GM19099 (cell line): ENCODE results near the gene DTYMK.

ENCODE experiments used
- POLR2A ChIP-seq: IDR thresholded peaks from 3 replicates; pipeline ENCODE4 v1.6.1; 2011; ENCODE audit warnings: low read depth; ENCODE audit not compliant: insufficient read length; ENCODE audit errors: extremely low read depth

DTYMK gene

DNA sequence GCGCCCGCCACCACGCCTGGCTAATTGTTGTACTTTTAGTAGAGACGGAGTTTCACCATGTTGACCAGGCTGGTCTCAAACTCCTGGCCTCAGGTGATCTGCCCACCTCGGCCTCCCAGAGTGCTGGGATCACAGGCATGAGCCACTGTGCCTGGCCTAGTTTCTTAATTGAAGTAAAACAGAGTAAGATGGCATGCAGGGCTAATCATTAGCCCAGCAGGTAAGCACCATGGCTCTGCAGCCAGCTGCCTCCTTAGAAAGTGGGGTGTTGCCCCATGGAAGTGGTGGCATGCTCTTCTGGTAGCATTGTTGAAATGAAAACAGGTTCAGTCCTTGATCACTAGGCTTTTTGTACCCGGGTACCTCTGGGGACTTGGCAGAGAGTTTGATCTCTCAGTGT lies 36.7 kb downstream of the DTYMK start:
- no peak for TF ChIP-seq POLR2A

GRCh38 chr2:241649404-241649803 lies 37.2 kb downstream of the DTYMK start:
- no peak for TF ChIP-seq POLR2A

DNA sequence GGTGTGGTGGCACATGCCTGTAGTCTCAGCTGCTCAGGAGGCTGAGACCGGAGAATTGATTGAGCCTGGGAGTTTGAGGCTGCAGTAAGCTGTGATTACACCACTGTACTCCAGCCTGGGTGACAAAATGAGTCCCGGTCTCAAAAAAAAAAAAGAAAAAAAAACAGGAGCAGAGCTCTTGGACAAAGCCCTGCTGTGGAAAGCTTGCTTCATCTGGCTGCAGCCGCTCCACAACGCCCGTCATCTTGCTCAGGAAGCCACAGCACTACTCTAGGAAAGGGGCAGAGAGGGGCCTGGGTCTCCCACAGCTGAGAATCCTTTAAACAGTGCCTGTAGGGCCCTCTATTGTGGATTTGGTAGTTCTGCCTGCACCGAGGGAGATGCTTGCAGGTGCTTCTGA lies 38.2 kb downstream of the DTYMK start:
- TF ChIP-seq POLR2A: no peak

DNA sequence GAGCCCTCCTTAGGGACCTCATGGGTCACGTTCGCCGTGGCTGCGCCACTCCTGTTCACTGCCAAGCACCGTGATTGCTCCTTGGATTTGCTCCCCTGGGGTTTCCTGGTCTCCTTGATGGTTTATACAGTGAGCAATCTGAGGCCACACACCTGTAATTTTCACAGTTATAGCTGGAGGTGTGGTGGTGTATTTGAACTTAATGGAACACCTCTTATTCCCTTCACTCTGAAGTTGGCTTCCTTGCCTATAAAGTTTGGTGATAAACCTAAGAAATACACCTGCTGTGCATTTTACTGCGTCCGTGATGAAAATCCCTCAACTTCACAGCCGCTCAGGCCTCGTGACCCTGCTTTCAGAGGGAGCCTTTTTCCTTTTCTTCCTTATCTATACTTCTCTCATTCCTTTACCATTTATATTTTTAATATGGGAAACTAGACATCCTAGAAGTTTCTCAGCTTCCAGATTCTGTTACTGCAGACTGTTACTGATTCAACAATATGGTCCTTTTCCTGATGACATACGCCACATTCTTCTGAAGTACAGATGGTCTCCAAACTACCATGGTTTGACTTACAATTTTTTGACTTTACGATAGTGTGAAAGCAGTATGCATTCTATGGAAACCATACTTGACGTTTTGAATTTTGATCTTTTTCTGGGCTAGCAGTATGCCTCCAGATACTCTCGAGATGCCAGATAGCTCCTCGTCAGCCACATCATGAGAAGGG lies 40.5 kb downstream of the DTYMK start:
- TF ChIP-seq POLR2A: no peak

GRCh38 chr2:241645056-241645914 lies 41.3 kb downstream of the DTYMK start:
- no peak for TF ChIP-seq POLR2A

DNA sequence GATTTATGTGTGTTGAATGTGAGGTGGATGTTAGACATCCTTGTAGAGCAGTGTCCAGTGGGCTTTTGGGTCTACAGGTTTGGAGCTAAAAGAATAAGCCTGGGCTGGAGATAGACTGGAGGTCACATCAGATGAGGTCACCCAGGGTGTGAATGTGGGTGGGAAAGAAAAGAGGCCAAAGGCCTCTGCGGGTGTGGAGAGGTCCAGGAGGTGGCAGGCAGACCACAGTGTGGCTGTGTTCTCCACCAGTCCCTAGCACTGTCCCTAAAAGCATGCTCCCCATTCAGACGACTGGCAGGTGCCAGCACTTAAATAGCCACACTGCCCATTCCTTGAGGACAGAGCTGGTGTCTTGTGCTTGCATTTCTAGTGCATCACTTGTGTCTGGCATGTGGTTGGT lies 45.0 kb downstream of the DTYMK start:
- no peak for TF ChIP-seq POLR2A

DNA sequence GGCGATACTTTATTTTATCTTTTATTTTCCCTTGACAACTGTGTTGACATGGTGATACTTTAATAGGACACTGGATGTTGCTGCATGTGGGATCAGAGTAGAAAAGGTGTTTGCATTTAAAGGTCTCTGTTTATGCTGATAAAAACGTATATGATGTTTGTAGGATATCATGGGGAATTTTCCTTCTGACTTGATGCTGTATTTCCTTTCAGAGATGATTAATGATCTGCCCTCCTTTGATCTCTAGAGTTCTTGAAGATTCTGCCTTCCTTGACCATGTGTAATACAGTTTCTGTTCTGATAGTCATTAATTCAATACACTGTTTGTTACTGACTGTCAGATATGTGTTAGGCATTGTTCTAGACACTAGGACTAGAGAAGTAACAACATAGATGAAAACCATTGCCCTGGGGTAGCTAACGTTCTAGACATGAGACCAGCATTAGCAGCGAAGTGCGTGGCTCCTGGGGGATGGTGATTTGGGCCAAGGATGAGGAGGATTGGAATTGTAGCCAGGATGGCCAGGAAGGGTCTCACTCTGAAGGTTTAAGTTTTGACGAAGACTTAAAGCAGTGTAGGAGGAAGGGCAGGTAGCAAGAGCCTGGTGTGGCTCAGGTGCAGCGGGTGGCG lies 46.3 kb downstream of the DTYMK start:
- no peak for TF ChIP-seq POLR2A

DNA sequence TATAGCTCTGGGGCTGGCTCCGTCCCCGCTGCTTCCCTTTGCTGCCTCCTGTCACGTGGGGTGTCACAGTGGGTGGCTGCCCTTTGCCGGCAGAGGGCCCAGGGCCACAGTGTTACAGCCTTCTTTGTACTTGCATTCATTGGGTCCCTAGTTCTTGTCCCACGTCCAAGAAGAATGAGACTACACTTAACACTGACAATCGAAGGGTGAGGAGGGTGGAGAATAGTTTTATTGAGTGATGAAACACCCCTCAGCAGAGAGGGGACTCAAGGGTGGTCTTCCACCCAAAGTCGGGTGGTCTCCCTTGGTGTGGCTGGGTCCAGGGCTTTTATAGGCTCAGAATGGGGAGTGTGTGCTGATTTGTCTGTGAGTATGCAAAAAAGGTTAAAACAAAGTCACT lies 47.2 kb downstream of the DTYMK start:
- TF ChIP-seq POLR2A: no peak

DNA sequence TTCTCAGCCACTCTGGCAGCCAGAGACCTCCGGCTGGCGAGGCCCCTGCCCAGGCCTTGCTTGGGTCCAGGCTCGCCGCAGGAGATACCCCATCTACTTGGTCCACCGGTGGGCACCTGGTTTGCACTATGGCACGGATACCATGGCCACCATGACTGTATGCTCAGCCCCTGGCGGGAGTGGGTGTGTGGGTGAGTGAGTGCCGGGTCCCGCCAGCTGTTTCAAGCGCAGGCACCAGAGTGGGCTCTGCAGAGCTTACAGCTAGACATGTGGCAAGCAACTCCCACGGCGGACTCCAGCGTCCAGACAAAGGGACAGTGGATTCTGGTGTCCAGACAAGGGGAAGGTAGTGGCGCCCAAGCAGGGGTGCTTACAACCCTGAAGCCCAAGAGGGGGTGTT lies 47.7 kb downstream of the DTYMK start:
- TF ChIP-seq POLR2A: no peak

GRCh38 chr2:241637795-241638660 lies 48.6 kb downstream of the DTYMK start:
- no peak for TF ChIP-seq POLR2A

DNA sequence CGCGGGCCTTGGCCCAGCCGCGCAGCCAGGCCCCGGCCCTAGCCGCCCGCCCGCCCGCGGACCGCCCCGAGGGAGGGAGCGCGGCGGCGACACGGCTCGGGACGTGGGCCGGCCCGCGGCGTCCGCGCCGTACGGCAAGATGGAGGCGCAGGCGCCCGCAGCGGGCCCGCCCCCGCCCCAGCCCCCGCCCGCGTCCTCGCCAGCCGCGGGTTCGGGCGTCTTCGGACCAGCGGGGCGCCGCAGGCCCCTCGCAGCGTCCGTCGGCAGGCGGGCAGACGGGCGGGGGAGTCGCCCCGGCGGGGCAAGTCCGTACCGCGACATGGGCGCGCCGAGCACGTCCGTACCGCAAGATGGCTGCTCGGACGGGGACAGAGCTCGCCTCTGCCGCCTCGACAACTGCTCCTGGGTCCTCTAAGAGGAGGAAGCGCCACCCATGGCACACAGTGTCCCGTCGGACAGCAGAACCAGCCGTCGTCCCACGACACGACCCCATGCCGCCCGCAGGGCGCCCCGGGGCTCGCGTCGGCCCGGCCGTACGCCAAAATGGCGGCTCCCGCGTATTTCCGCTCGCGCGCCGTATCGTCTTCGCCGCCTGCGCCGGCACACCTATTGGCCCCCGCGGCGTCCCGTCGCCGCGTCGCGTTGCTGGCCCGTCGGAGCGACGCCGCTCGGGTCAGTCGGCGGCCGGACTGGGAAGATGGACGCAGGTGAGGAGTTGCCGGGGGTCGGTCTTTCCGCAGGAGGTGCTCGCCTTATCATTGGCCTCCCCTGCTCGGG lies 49.4 kb downstream of the DTYMK start, which contains the start of the genes ATG4B and THAP4:
Gene ATG4B, plus strand, starts transcription at position 676 of the 777 bp plus-strand sequence. Its CDS starts 22 bp downstream, at position 698.
Gene THAP4, minus strand, starts transcription at position 141 of the 777 bp plus-strand sequence. CDS start 141 bp downstream, outside the sequence.
- peak; percentile 86 for TF ChIP-seq POLR2A

GRCh38 chr2:241636182-241637017 lies 50.2 kb downstream of the DTYMK start:
- peak; percentile 52 for TF ChIP-seq POLR2A

GRCh38 chr2:241635756-241636155 lies 50.9 kb downstream of the DTYMK start:
- no peak for TF ChIP-seq POLR2A
